H54 (cell line): ENCODE data around the gene BTBD10.
"Not testable (repeated sequence)": the region's sequence is repeated elsewhere in the genome, so short reads cannot be mapped to it uniquely, and the experiment has no call there.

ENCODE experiments used
- DNase-seq: peaks from one replicate; pipeline ENCODE4 v3.0.0; 2011; ENCODE audit warnings: low spot score, mixed read lengths; ENCODE audit not compliant: insufficient read length
- FAIRE-seq: peaks from 3 replicates; lab custom pipeline; 2011; peaks lifted over from hg19 to GRCh38; lab: Jason Lieb, UNC
- POLR2A ChIP-seq: IDR thresholded peaks from 2 replicates; pipeline ENCODE4 v1.6.1; 2011; ENCODE audit warnings: low read depth, mild to moderate bottlenecking, low read length

The BTBD10 gene

DNA sequence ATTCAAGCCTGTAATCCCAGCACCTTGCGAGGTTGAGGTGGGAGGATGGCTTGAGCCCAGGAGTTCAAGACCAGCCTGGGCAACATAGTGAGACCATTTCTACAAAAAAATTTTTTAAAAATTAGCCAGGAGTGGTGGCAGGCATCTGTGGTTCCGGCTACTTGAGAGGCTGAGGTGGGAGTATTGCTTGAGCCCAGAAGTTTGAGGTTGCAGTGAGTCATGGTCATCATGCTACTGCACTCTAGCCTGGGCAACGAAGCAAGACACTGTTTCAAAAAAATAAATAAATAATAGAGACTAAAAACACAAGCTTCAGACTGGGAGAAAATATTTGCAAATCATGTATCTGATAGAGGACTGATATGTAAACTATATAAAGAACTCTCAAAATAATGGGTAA, 33.2 kb downstream of the BTBD10 start:
- DNase-seq (no peak), FAIRE-seq (no peak)
- TF ChIP-seq POLR2A = no peak

- DNase-seq = no peak
- no peak for TF ChIP-seq POLR2A
- FAIRE-seq = no peak
Observed at GRCh38 chr11:13429288-13429687, 33.7 kb downstream of the BTBD10 start.

DNA sequence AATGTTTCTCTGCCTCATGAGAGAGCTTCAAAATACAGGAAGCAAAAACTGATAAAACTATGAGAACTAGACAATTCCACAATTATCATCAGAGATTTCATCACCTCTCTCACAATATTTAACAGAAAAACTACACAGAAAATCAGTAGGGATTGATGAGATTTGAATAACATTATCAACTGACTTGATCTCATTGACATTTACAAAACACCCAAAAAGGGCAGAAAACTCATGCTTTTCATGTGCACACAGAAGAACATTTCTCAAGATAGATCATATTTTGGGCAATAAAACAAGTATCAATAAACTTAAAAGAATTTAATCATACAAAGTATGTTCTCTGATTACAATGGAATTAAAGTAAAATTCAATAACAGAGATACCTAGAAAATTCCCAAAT, 35.6 kb downstream of the BTBD10 start:
- FAIRE-seq (peak; percentile 38), DNase-seq (no peak)
- TF ChIP-seq POLR2A = no peak

GRCh38 chr11:13423372-13423771, 39.6 kb downstream of the BTBD10 start:
- DNase-seq (no peak), FAIRE-seq (no peak)
- TF ChIP-seq POLR2A = no peak

- TF ChIP-seq POLR2A = no peak
- FAIRE-seq (peak; percentile 33), DNase-seq (no peak)
Observed at GRCh38 chr11:13421561-13421960, 41.5 kb downstream of the BTBD10 start.

DNA sequence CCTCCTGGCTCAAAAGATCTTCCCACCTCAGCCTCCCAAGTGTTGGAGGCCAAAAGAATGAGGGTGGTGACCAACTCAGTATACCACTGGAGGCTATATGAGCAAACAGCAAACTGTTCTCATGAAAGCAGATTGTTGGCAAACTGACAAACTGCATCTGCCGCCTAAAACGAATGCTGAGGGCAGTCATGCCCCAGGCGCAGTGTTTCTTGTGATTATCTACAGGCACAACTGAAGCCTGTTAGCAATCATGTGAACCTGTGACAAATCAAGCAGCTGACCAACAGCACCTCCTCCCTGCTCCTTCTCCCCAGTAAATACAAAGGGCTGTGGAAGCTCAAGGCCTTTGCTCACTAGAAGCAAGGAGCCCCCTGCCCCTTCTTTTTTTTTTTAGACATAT, 47.8 kb downstream of the BTBD10 start:
- DNase-seq (no peak), FAIRE-seq (no peak)
- no peak for TF ChIP-seq POLR2A

- no peak for DNase-seq
- no peak for TF ChIP-seq POLR2A
- no peak for FAIRE-seq
Observed at GRCh38 chr11:13405220-13405619, 57.8 kb downstream of the BTBD10 start.

GRCh38 chr11:13398335-13398734, 64.7 kb downstream of the BTBD10 start:
- FAIRE-seq, DNase-seq: not testable (repeated sequence)

DNA sequence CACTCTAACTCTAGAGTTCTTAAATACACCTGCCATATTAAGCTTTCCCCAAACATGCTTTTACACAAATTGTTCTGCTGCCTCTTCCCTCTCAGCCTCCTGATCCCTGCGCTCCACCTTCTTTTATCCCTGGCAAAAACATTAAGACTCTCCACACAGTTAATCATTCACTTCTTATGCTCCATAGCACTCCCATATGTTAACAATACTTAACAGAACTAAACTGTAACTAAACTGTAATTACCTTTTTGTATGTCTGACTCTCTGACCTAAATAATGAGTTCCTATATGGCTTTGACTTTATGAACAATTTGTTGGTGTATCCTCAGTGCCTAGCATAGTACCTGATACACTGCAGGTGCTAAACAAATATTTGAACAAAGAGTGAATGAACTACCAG, 71.8 kb downstream of the BTBD10 start:
- FAIRE-seq (no peak), DNase-seq (no peak)
- no peak for TF ChIP-seq POLR2A

GRCh38 chr11:13388741-13389140, 74.3 kb downstream of the BTBD10 start:
- FAIRE-seq (no peak), DNase-seq (no peak)
- no peak for TF ChIP-seq POLR2A

GRCh38 chr11:13386567-13386966, 76.5 kb downstream of the BTBD10 start:
- DNase-seq = no peak
- no peak for TF ChIP-seq POLR2A
- FAIRE-seq = no peak

DNA sequence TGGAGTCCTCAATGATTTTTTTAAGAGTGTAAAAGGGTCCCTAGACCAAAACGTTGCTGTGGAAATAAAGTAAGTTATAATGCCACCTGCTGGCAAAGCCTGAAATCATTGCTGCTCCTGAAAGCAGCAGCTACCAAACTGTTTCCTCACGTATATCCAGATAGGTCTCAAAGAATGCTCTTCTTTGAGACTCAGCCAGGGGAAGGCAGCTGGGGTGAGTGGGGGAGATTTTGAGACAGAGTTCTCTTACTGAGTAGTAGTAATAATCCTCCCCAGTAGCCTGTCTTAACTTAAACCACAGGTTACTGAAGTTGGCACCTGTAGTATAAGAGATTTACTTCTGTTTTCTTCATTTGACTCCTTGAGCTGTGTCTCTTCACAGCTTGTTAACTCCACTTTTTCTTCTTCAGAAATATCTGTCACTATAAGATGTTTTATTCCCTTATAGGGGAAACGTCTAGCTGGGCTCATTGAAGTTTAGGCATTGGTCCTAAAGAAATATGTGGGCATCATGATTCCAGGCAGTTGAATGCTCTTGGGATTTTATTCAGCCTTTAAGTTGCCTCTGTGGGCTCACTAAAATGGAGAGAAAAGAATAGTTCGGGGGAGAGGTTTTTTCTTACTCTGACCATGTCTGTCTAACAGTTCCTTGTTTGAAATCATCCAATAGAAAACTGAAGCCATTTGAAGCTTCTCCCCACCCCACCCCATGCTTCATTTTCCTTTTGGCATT, 77.9 kb downstream of the BTBD10 start:
- DNase-seq (no peak), FAIRE-seq (no peak)
- TF ChIP-seq POLR2A = no peak

DNA sequence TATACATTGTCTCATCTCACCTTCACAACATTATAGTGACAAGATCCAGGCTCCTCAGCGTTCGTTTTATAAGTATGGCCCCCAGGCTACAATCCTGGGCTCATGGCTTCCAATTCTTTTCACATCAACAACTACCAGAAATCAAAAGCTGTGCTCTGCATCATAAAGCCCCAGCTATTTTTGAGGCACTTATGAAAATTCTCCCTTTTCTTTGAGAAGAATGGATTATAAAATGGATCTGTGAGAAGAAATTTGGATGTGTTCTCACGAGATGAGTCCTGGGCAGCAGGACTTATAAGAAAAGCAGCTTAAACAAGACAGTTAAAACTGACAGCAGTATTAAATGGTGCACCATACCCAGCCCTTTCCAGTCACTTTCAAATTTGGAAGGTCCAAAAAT, 80.3 kb downstream of the BTBD10 start:
- FAIRE-seq (no peak), DNase-seq (no peak)
- TF ChIP-seq POLR2A = no peak

GRCh38 chr11:13380731-13381130, 82.3 kb downstream of the BTBD10 start:
- DNase-seq = no peak
- TF ChIP-seq POLR2A = no peak
- no peak for FAIRE-seq

GRCh38 chr11:13378316-13378715, 84.7 kb downstream of the BTBD10 start:
- FAIRE-seq (no peak), DNase-seq (no peak)
- no peak for TF ChIP-seq POLR2A
